DND-41 (cell line): Measurements from ENCODE around the gene RNF157.

ENCODE experiments used
- EZH2 ChIP-seq: IDR thresholded peaks from 3 replicates; pipeline ENCODE4 v1.6.1; 2012; ENCODE audit warnings: borderline replicate concordance, low read depth, mild to moderate bottlenecking, moderate library complexity, low read length, inconsistent platforms; ENCODE audit not compliant: severe bottlenecking
- TF ChIP-seq, protein P1 (sequence below): IDR thresholded peaks from 2 replicates; pipeline ENCODE4 v1.5.1; 2012; ENCODE audit warnings: borderline replicate concordance, low read length, moderate library complexity, mild to moderate bottlenecking; ENCODE audit not compliant: poor library complexity, severe bottlenecking; ENCODE audit errors: extremely low read depth

DNA sequence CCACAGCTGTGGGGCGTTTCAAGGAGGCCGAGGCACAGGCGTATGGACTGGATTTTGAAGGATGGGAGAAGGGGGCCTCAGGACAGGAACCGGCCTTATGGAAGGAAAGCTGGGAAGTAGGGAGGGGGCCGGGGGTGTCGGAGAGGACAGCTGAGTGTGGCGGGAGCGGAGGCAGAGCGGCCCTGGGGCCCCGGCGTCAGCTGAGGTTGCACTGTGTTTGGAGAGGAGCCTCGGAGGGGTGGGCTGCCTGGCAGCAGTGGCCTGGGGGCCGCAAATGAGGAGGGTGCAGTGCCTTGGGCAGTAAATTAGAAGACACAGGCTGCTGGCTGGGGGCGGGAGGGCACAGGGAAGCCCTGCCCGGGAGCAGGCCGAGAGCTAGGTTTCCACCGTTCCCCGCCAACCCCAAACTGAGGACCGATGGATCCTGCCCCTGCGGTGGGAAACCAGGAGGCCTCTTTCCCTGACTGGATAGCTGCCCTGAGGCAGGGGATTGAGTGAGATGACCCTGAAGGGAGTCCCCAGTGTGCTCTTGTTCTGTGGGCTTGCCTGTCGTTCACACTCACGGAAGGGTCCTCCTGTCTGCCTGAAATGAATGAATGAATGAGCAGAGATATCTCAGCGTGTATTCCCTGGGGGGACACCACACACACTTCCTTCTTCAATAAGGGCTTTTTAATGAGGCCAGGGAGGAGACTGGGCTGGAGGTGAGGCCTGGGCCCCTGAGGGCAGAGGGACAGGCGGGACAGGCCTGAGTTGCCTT lies 117.7 kb downstream of the RNF157 start:
- no peak for TF ChIP-seq EZH2
- TF ChIP-seq, protein P1, sequence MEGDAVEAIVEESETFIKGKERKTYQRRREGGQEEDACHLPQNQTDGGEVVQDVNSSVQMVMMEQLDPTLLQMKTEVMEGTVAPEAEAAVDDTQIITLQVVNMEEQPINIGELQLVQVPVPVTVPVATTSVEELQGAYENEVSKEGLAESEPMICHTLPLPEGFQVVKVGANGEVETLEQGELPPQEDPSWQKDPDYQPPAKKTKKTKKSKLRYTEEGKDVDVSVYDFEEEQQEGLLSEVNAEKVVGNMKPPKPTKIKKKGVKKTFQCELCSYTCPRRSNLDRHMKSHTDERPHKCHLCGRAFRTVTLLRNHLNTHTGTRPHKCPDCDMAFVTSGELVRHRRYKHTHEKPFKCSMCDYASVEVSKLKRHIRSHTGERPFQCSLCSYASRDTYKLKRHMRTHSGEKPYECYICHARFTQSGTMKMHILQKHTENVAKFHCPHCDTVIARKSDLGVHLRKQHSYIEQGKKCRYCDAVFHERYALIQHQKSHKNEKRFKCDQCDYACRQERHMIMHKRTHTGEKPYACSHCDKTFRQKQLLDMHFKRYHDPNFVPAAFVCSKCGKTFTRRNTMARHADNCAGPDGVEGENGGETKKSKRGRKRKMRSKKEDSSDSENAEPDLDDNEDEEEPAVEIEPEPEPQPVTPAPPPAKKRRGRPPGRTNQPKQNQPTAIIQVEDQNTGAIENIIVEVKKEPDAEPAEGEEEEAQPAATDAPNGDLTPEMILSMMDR, result no peak
